Vagina (tissue), 2 donors: ENCODE results near the gene CRYZL1.

Experiments used
- CTCF ChIP-seq, 3 experiments: fragments of 450-650 bp in 2 of 3; fragments of 200-600 bp in 1 of 3; sonication (generic) in 1 of 3; IDR thresholded peaks; one replicate each; pipeline ENCODE4 v1.5.1; 2017 to 2019; ENCODE audit warnings: antibody characterized with exemption in 3 of 3, mild to moderate bottlenecking in 2 of 3, moderate library complexity in 2 of 3
- POLR2A ChIP-seq, 2 donors: fragments of 450-650 bp; IDR thresholded peaks; one replicate each; pipeline ENCODE4 v1.6.1; 2017; ENCODE audit warnings: antibody characterized with exemption in 2 of 2, mild to moderate bottlenecking in 2 of 2, moderate library complexity in 2 of 2

GRCh38 chr21:33558777-33559421 lies 82.6 kb downstream of the CRYZL1 start:
- no peak for TF ChIP-seq POLR2A (IDR thresholded peaks at IDR 0.05)
- no peak for TF ChIP-seq CTCF (IDR thresholded peaks at IDR 0.05)
